AG04449 (cell line): ENCODE measurements around the gene ZNF609.

Experiments
- CTCF ChIA-PET: fragments of 350-600 bp; formaldehyde crosslinking; extraction: SDS; loops from one replicate; lab custom pipeline; 2021; ENCODE audit warnings: antibody characterized with exemption; lab: Yijun Ruan, JAX
- POLR2A ChIA-PET: fragments of 400-600, 350-600 bp; formaldehyde crosslinking; extraction: SDS; loops from one replicate; lab custom pipeline; 2020; ENCODE audit warnings: antibody characterized with exemption, inconsistent platforms; lab: Yijun Ruan, JAX
- DNase-seq: peaks from one replicate; pipeline ENCODE4 v3.0.0-alpha.2; 2010; ENCODE audit warnings: low read depth, low spot score
- H3K4me3 ChIP-seq: 2 replicates; pipeline ENCODE4 v1.5.1; 2011; ENCODE audit warnings: low read depth, mild to moderate bottlenecking, control low read depth, low read length
- CTCF ChIP-seq: IDR thresholded peaks from one replicate; pipeline ENCODE4 v1.5.1; 2011; ENCODE audit warnings: mild to moderate bottlenecking, moderate library complexity, low read length, control low read depth, inconsistent platforms; ENCODE audit not compliant: insufficient read depth; ENCODE audit errors: missing control alignments

ZNF609 gene

GRCh38 chr15:64610257-64610919, 150.0 kb downstream of the ZNF609 start:
- POLR2A ChIA-PET: no interaction called here
- no peak for DNase-seq
- TF ChIP-seq CTCF: no peak
- H3K4me3 ChIP-seq: no peak overlapping the region
- CTCF ChIA-PET: interaction anchor here (0.5 kb wide), 1 partner anchor 142 kb away, joined by 3 read pairs; no protein-coding TSS in a partner anchor

GRCh38 chr15:64611085-64611725, 150.8 kb downstream of the ZNF609 start:
- DNase-seq: no peak
- ChIA-PET CTCF (no interaction called here), POLR2A (no interaction called here)
- TF ChIP-seq CTCF: no peak
- H3K4me3 ChIP-seq: no peak overlapping the region

GRCh38 chr15:64614519-64614918, 154.1 kb downstream of the ZNF609 start:
- TF ChIP-seq CTCF: no peak
- CTCF ChIA-PET: no interaction called here
- POLR2A ChIA-PET: interaction anchor here (0.7 kb wide), 1 partner anchor 341 kb away, joined by 3 read pairs; no protein-coding TSS in a partner anchor
- no peak overlapping the region for H3K4me3 ChIP-seq
- DNase-seq: no peak

- no peak for TF ChIP-seq CTCF
- ChIA-PET CTCF (no interaction called here), POLR2A (no interaction called here)
- H3K4me3 ChIP-seq: no peak overlapping the region
- DNase-seq: no peak
Measured at GRCh38 chr15:64617727-64618126, 157.3 kb downstream of the ZNF609 start.

GRCh38 chr15:64618138-64618537, 157.8 kb downstream of the ZNF609 start:
- TF ChIP-seq CTCF: no peak
- DNase-seq: no peak
- H3K4me3 ChIP-seq: no peak overlapping the region
- CTCF ChIA-PET: interaction anchor here (0.8 kb wide), 1 partner anchor 35 kb away, joined by 3 read pairs; no protein-coding TSS in a partner anchor
- POLR2A ChIA-PET: no interaction called here

GRCh38 chr15:64618540-64618939, 158.2 kb downstream of the ZNF609 start:
- DNase-seq: no peak
- POLR2A ChIA-PET: no interaction called here
- CTCF ChIA-PET: interaction anchor here (0.8 kb wide), 1 partner anchor 35 kb away, joined by 3 read pairs; no protein-coding TSS in a partner anchor
- no peak overlapping the region for H3K4me3 ChIP-seq
- TF ChIP-seq CTCF: no peak
